Stimulated activated memory B cell treated with anti-CD40 and anti-IgM and Interleukin-4, amounts not matched to agents 10 μg/mL and 1 μg/mL and 100 μg/mL, for 72 hours (primary cell): ENCODE results near the gene PLP1.
"Not testable (repeated sequence)": the region's sequence is repeated elsewhere in the genome, so short reads cannot be mapped to it uniquely, and the experiment has no call there.

Experiments used
- ATAC-seq: fragments of 150-1000 bp; cut with Tn5 transposase; 2 replicates; pipeline ENCODE4 v1.10.0; 2021
- H3K27ac Mint-ChIP-seq: one replicate; pipeline ENCODE4 v1.8.0; 2022; ENCODE audit warnings: mild to moderate bottlenecking, mixed read lengths
- H3K27me3 Mint-ChIP-seq: one replicate; pipeline ENCODE4 v1.8.0; 2022; ENCODE audit warnings: mixed read lengths
- H3K36me3 Mint-ChIP-seq: one replicate; pipeline ENCODE4 v1.8.0; 2022; ENCODE audit warnings: mixed read lengths
- H3K4me1 Mint-ChIP-seq: one replicate; pipeline ENCODE4 v1.8.0; 2022; ENCODE audit warnings: mixed read lengths
- H3K4me3 Mint-ChIP-seq: one replicate; pipeline ENCODE4 v1.8.0; 2022; ENCODE audit warnings: mild to moderate bottlenecking, moderate library complexity, mixed read lengths
- H3K9me3 Mint-ChIP-seq: one replicate; pipeline ENCODE4 v1.8.0; 2022; ENCODE audit warnings: mixed read lengths

The PLP1 gene

GRCh38 chrX:103763541-103763940, 13.1 kb upstream of the PLP1 start:
- H3K27me3 Mint-ChIP-seq: peaks cover 13% of the 10 kb centered on the region
- not testable (repeated sequence) for H3K36me3 Mint-ChIP-seq, ATAC-seq, H3K9me3 Mint-ChIP-seq, H3K4me1 Mint-ChIP-seq, H3K27ac Mint-ChIP-seq, H3K4me3 Mint-ChIP-seq

- H3K9me3 Mint-ChIP-seq, H3K36me3 Mint-ChIP-seq, H3K4me1 Mint-ChIP-seq, H3K4me3 Mint-ChIP-seq, H3K27ac Mint-ChIP-seq, ATAC-seq: not testable (repeated sequence)
- peaks cover 13% of the 10 kb centered on the region for H3K27me3 Mint-ChIP-seq
Observed at GRCh38 chrX:103766813-103767555, 9.7 kb upstream of the PLP1 start.

GRCh38 chrX:103773445-103773844, 3.2 kb upstream of the PLP1 start:
- Mint-ChIP-seq H3K27me3 (peaks cover 22% of the 10 kb centered on the region), H3K4me3 (no peak overlapping the region), H3K4me1 (no peaks in the 10 kb centered on the region), H3K9me3 (no peaks in the 10 kb centered on the region), H3K27ac (no peak overlapping the region), H3K36me3 (no peaks in the 10 kb centered on the region)
- ATAC-seq: no peak

- Mint-ChIP-seq H3K36me3 (no peaks in the 10 kb centered on the region), H3K27ac (no peak overlapping the region), H3K27me3 (peaks cover 22% of the 10 kb centered on the region), H3K4me1 (no peaks in the 10 kb centered on the region), H3K9me3 (no peaks in the 10 kb centered on the region), H3K4me3 (no peak overlapping the region)
- ATAC-seq: no peak
Observed at GRCh38 chrX:103774070-103774642, 2.5 kb upstream of the PLP1 start.

GRCh38 chrX:103779141-103779789, 2.6 kb downstream of the PLP1 start:
- Mint-ChIP-seq H3K4me3 (no peak overlapping the region), H3K4me1 (no peaks in the 10 kb centered on the region), H3K27ac (no peak overlapping the region), H3K27me3 (peaks cover 18% of the 10 kb centered on the region), H3K36me3 (no peaks in the 10 kb centered on the region), H3K9me3 (no peaks in the 10 kb centered on the region)
- ATAC-seq: no peak

- H3K27me3 Mint-ChIP-seq: peaks cover 13% of the 10 kb centered on the region
- H3K9me3 Mint-ChIP-seq: no peaks in the 10 kb centered on the region
- H3K4me3 Mint-ChIP-seq: no peak overlapping the region
- no peak overlapping the region for H3K27ac Mint-ChIP-seq
- H3K4me1 Mint-ChIP-seq: no peaks in the 10 kb centered on the region
- H3K36me3 Mint-ChIP-seq: no peaks in the 10 kb centered on the region
- ATAC-seq: no peak
Observed at GRCh38 chrX:103780336-103781061, 3.9 kb downstream of the PLP1 start.

- ATAC-seq: no peak
- H3K27ac Mint-ChIP-seq: no peak overlapping the region
- peaks cover 13% of the 10 kb centered on the region for H3K27me3 Mint-ChIP-seq
- H3K36me3 Mint-ChIP-seq: no peaks in the 10 kb centered on the region
- H3K4me3 Mint-ChIP-seq: no peak overlapping the region
- no peaks in the 10 kb centered on the region for H3K9me3 Mint-ChIP-seq
- no peaks in the 10 kb centered on the region for H3K4me1 Mint-ChIP-seq
Observed at GRCh38 chrX:103781062-103781402, 4.4 kb downstream of the PLP1 start.

- no peaks in the 10 kb centered on the region for H3K36me3 Mint-ChIP-seq
- no peak overlapping the region for H3K4me3 Mint-ChIP-seq
- peaks cover 9% of the 10 kb centered on the region for H3K27me3 Mint-ChIP-seq
- no peaks in the 10 kb centered on the region for H3K4me1 Mint-ChIP-seq
- ATAC-seq: no peak
- H3K9me3 Mint-ChIP-seq: no peaks in the 10 kb centered on the region
- no peak overlapping the region for H3K27ac Mint-ChIP-seq
Observed at GRCh38 chrX:103781706-103782105, 5.1 kb downstream of the PLP1 start.

GRCh38 chrX:103782640-103783039, 6.0 kb downstream of the PLP1 start:
- Mint-ChIP-seq H3K9me3 (no peaks in the 10 kb centered on the region), H3K4me1 (no peaks in the 10 kb centered on the region), H3K27ac (no peak overlapping the region), H3K4me3 (no peak overlapping the region), H3K36me3 (no peaks in the 10 kb centered on the region), H3K27me3 (no peaks in the 10 kb centered on the region)
- no peak for ATAC-seq

GRCh38 chrX:103783196-103783595, 6.6 kb downstream of the PLP1 start:
- no peak for ATAC-seq
- Mint-ChIP-seq H3K4me1 (no peaks in the 10 kb centered on the region), H3K27me3 (no peaks in the 10 kb centered on the region), H3K9me3 (no peaks in the 10 kb centered on the region), H3K27ac (no peak overlapping the region), H3K36me3 (no peaks in the 10 kb centered on the region), H3K4me3 (no peak overlapping the region)

GRCh38 chrX:103783971-103784370, 7.3 kb downstream of the PLP1 start:
- Mint-ChIP-seq H3K27me3 (no peaks in the 10 kb centered on the region), H3K36me3 (no peaks in the 10 kb centered on the region), H3K9me3 (no peaks in the 10 kb centered on the region), H3K27ac (no peak overlapping the region), H3K4me1 (peaks cover 5% of the 10 kb centered on the region), H3K4me3 (no peak overlapping the region)
- no peak for ATAC-seq

GRCh38 chrX:103789004-103789403, 12.4 kb downstream of the PLP1 start:
- Mint-ChIP-seq H3K4me1 (peaks cover 12% of the 10 kb centered on the region), H3K4me3 (no peak overlapping the region), H3K36me3 (no peaks in the 10 kb centered on the region), H3K9me3 (no peaks in the 10 kb centered on the region), H3K27me3 (no peaks in the 10 kb centered on the region), H3K27ac (peak overlapping the region; percentile 7)
- peak; percentile 86 for ATAC-seq

- Mint-ChIP-seq H3K36me3 (no peaks in the 10 kb centered on the region), H3K4me1 (peaks cover 12% of the 10 kb centered on the region), H3K4me3 (no peak overlapping the region), H3K9me3 (no peaks in the 10 kb centered on the region), H3K27me3 (no peaks in the 10 kb centered on the region), H3K27ac (no peak overlapping the region)
- ATAC-seq: no peak
Observed at GRCh38 chrX:103791228-103791627, 14.6 kb downstream of the PLP1 start.

- Mint-ChIP-seq H3K9me3 (no peaks in the 10 kb centered on the region), H3K4me3 (no peak overlapping the region), H3K27ac (no peak overlapping the region), H3K36me3 (no peaks in the 10 kb centered on the region), H3K27me3 (no peaks in the 10 kb centered on the region), H3K4me1 (peaks cover 12% of the 10 kb centered on the region)
- ATAC-seq: no peak
Observed at GRCh38 chrX:103791826-103792485, 15.3 kb downstream of the PLP1 start.

GRCh38 chrX:103792916-103793544, 16.4 kb downstream of the PLP1 start:
- H3K36me3 Mint-ChIP-seq: no peaks in the 10 kb centered on the region
- H3K27me3 Mint-ChIP-seq: no peaks in the 10 kb centered on the region
- H3K4me1 Mint-ChIP-seq: peaks cover 12% of the 10 kb centered on the region
- H3K27ac Mint-ChIP-seq: no peak overlapping the region
- H3K9me3 Mint-ChIP-seq: no peaks in the 10 kb centered on the region
- ATAC-seq: no peak
- no peak overlapping the region for H3K4me3 Mint-ChIP-seq
